Stomach smooth muscle (tissue), 2 donors: ENCODE results near the gene HMGN4.
"Not testable (repeated sequence)": the region's sequence is repeated elsewhere in the genome, so short reads cannot be mapped to it uniquely, and the experiment has no call there.

Source experiments
- H3K27ac ChIP-seq: one replicate; pipeline ENCODE4 v1.7.0; 2013; ENCODE audit warnings: mild to moderate bottlenecking, low read length, inconsistent platforms
- H3K27me3 ChIP-seq, 2 donors: one replicate each; pipeline ENCODE4 v1.7.0; 2013; ENCODE audit warnings: low read length in 2 of 2; ENCODE audit not compliant: insufficient read depth in 2 of 2, control insufficient read depth in 1 of 2
- H3K36me3 ChIP-seq, 2 donors: one replicate each; pipeline ENCODE4 v1.7.0; 2013; ENCODE audit warnings: low read length in 2 of 2; ENCODE audit not compliant: control insufficient read depth in 2 of 2, insufficient read depth in 2 of 2
- H3K4me1 ChIP-seq: one replicate; pipeline ENCODE4 v1.7.0; 2013; ENCODE audit warnings: low read length; ENCODE audit not compliant: control insufficient read depth, insufficient read depth
- H3K4me3 ChIP-seq, 2 donors: one replicate each; pipeline ENCODE4 v1.7.0; 2013; ENCODE audit warnings: low read length in 2 of 2
- H3K9ac ChIP-seq, 2 donors: one replicate each; pipeline ENCODE4 v1.7.0; 2013; ENCODE audit warnings: low read length in 2 of 2, mild to moderate bottlenecking in 1 of 2
- H3K9me3 ChIP-seq, 2 donors: one replicate each; pipeline ENCODE4 v1.7.0; 2013; ENCODE audit warnings: low read length in 2 of 2; ENCODE audit not compliant: control insufficient read depth in 2 of 2
- donor health status: healthy.
- donor health status: Pancreatic carcinoma.

HMGN4 gene

DNA sequence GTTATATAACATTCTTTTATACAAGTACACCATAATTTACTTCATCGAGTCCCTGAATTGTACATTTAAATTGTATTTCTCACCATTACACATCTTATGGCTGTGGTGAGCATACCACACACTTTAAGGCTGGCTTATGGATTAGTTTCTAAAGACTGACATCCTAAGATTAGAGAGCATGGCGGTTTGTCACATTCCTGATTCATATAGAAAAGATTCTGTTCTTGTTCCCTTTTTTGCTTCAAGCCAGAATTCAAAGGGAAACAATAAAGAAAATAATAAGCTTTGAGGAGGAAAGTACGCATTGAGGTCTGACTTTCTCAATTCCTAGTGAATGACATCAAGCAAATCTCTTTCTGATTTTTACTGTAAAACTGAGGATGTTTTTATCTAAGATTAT is 35.5 kb upstream of the HMGN4 start:
- H3K36me3 ChIP-seq = no peaks in the 10 kb centered on the region
- H3K27me3 ChIP-seq = peaks cover 11 to 18% of the 10 kb centered on the region in 2 donors
- no peaks in the 10 kb centered on the region for H3K9me3 ChIP-seq
- H3K9ac ChIP-seq = no peak overlapping the region
- no peak overlapping the region for H3K4me3 ChIP-seq
- H3K27ac ChIP-seq = no peak overlapping the region
- peaks cover 7% of the 10 kb centered on the region for H3K4me1 ChIP-seq

DNA sequence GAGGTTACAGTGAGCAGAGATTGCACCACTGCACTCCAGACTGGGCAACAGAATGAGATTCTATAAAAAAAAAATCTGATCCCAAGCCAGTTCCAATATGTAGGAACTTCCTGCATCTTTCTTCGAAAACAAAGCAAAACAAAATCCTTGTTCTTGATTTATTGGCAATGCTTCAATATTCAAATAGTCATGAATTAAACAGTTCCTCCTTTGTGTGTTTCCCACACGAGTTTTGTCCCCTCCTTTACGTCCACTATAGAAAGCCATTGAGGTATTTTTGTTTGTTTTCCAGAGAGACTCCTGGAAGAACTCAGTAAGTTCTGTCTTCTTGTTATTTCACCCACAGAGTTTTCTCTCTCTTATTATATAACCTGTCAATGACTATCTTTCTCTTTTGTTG is 30.5 kb upstream of the HMGN4 start:
- Histone ChIP-seq H3K4me1 (no peaks in the 10 kb centered on the region), H3K27me3 (peaks cover 0 to 3% of the 10 kb centered on the region in 2 donors), H3K36me3 (no peaks in the 10 kb centered on the region), H3K9me3 (no peaks in the 10 kb centered on the region), H3K4me3 (no peak overlapping the region), H3K27ac (no peak overlapping the region), H3K9ac (no peak overlapping the region)

DNA sequence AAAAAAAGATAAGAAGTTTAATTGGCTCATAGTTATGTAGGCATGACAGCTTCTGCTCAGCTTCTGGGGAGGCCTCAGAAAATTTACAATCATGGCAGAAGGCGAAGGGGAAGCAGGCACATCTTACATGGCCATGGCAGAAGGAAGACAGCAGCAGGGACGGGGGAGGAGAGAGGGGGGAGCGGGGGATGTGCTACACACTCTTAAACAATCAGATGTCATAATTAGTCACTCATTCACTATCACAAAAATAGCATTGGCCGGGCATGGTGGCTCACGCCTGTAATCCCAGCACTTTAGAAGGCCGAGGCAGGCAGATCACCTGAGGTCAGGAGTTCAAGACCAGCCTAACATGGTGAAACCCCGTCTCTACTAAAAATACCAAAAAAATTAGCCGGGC is 27.1 kb upstream of the HMGN4 start:
- not testable (repeated sequence) for H3K27ac ChIP-seq, H3K4me1 ChIP-seq, H3K9me3 ChIP-seq, H3K36me3 ChIP-seq, H3K9ac ChIP-seq, H3K27me3 ChIP-seq, H3K4me3 ChIP-seq

DNA sequence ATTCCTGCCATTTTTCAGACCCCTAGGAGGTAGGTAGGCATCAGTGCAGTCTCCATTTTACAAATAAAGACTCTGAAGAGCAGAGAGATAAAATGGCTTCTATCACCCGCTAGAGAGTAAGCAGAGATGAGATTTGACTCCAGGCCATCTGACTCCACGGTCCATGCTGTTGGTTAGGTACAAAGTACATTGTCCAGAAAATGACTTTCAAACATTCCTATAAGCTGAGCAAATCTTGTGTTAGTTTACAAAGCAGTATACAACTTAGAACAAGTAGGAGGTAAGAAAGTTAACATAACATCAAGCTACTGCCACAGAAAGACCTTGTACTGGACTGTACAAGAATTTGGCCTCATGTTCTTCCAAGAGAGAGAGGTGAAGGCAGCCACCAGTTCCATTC is 23.2 kb upstream of the HMGN4 start:
- no peak overlapping the region for H3K9ac ChIP-seq
- no peaks in the 10 kb centered on the region for H3K4me1 ChIP-seq
- H3K9me3 ChIP-seq = no peaks in the 10 kb centered on the region
- H3K4me3 ChIP-seq = no peak overlapping the region
- H3K27ac ChIP-seq = no peak overlapping the region
- no peaks in the 10 kb centered on the region for H3K27me3 ChIP-seq
- H3K36me3 ChIP-seq = no peaks in the 10 kb centered on the region

DNA sequence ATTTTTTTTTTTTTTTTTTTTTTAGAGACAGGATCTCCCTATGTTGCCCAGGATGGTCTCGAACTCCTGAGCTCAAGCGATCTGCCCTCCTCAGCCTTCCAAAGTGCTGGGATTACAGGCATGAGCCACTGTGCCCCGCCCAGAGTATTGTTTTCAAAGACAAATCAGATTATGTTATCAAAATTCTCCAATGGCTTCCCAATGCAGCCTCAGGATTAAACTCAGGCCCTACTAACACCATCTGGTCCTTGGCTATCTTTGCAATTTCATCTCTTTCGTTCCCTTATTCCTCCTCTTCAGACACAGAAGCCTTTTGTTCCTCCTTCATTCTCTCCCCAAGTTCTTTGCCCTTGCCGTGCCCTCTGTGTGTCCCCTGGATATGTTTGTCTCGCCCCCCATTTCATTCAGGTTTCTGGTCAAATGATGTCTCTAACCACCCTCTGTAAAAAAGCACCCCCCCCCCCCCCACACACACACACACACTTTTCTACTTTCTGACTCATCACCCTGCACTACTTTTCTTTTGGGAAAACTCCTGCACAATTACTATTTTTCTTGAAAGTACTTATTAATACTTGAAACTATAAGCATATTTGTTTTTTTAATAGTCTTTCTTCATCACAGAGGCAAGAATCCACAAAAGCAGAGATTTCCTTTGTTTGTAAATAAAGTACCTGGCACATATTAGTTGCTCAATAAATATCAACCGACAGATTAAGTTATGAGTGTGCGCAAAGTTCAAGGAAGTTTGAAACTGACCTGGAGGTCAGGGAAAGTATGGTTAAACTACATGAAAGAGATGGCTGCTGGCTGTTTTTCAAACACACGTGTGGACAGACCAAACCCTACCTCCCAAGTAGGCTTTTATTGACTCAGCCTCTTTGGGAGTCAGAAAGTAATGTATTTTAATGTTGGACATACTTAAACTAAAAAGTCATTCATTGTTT is 21.4 kb upstream of the HMGN4 start:
- H3K9me3 ChIP-seq = no peaks in the 10 kb centered on the region
- no peaks in the 10 kb centered on the region for H3K36me3 ChIP-seq
- no peaks in the 10 kb centered on the region for H3K27me3 ChIP-seq
- no peak overlapping the region for H3K9ac ChIP-seq
- H3K4me3 ChIP-seq = no peak overlapping the region
- H3K27ac ChIP-seq = no peak overlapping the region
- H3K4me1 ChIP-seq = no peaks in the 10 kb centered on the region

DNA sequence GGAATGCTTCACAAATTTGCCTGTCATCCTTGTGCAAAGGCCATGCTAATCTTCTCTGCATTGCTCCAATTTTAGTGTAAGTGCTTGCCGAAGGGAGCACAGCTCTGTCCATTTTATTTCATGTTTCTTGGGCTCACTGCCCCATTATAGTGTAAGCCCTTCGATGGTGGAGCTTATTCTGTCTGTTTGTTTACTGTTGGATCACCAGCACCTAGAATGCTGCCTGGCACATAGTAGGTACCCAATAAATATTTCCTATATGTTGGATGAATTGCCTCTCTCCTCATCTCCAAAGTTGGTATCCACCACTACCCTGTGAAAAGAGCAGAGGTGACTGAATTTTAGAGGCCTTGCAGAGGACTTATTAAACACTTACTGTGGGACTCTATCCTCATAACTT is 18.8 kb upstream of the HMGN4 start:
- Histone ChIP-seq H3K36me3 (no peaks in the 10 kb centered on the region), H3K4me1 (peaks cover 6% of the 10 kb centered on the region), H3K4me3 (no peak overlapping the region), H3K27ac (no peak overlapping the region), H3K27me3 (no peaks in the 10 kb centered on the region), H3K9me3 (no peaks in the 10 kb centered on the region), H3K9ac (no peak overlapping the region)

DNA sequence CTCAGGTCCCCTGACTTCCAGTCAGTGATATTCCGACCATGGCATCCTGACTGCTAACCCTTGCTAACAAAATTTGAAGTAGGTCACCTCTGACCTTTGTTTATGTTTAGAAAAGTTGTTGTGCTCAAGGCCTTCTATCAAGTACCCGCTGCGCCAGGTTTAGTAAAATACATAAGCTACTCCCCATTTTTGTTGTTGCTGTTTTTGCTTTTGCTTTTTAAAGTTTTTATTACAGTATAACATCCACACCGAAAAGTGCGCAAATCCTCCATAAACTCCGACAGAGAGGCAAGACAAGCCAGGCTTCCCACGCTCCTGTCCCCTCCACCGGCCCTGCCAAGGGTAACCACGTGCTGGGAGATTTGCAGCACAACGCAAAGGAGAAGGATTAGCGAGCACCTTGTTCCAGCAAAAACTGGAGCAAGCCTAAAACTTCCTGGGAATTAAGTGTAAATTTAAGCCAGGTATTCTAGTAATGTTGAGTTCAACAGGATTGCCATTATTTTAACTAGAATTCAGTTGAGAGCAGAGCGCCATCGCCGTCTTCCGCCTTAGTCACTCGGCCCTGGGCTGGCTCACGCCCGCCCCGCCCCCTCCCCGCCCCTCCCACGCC is 17.8 kb upstream of the HMGN4 start:
- H3K27ac ChIP-seq = peak overlapping the region; percentile 77
- no peaks in the 10 kb centered on the region for H3K36me3 ChIP-seq
- peaks cover 6% of the 10 kb centered on the region for H3K4me1 ChIP-seq
- no peaks in the 10 kb centered on the region for H3K9me3 ChIP-seq
- no peaks in the 10 kb centered on the region for H3K27me3 ChIP-seq
- H3K9ac ChIP-seq = peak overlapping the region; percentile 63 to 74
- H3K4me3 ChIP-seq = peak overlapping the region; percentile 74 to 79

DNA sequence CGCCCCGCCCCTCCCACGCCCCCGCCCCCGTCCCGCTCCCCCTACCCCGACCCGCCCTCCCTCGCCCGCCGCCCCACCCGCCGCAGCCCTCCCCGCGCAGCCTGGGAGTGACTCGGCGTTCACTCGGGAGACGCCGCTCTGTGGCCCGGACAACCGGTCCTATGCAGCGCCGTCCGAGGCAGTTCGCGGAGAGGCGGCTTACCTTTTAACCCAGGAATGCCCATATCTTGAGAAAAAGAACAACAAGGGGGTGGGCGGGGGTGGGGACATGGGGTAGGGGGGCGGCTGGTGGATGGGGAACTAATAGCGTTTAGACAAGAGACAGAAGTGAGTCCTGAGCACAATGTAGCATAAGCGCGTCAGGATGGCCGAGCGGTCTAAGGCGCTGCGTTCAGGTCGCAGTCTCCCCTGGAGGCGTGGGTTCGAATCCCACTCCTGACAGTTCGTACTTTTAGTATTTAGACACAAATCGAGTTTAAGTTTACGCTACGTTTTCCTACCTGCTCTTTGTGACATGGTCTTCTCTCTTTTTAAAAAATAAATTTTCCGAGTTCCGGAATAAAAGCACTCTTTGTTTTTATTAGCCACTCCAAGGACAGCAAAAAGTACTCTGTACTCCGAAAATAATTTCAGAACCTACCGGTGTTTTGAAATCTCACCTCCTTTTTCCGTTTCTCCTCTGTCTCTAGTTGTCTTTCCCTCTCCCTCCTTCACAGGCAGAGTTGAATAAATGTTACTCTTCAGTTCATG is 17.1 kb upstream of the HMGN4 start:
- H3K4me1 ChIP-seq = peaks cover 6% of the 10 kb centered on the region
- no peaks in the 10 kb centered on the region for H3K36me3 ChIP-seq
- H3K9me3 ChIP-seq = no peaks in the 10 kb centered on the region
- H3K27ac ChIP-seq = peak overlapping the region; percentile 95
- H3K9ac ChIP-seq = peak overlapping the region; percentile 84 to 92
- peak overlapping the region; percentile 76 to 79 for H3K4me3 ChIP-seq
- H3K27me3 ChIP-seq = no peaks in the 10 kb centered on the region

DNA sequence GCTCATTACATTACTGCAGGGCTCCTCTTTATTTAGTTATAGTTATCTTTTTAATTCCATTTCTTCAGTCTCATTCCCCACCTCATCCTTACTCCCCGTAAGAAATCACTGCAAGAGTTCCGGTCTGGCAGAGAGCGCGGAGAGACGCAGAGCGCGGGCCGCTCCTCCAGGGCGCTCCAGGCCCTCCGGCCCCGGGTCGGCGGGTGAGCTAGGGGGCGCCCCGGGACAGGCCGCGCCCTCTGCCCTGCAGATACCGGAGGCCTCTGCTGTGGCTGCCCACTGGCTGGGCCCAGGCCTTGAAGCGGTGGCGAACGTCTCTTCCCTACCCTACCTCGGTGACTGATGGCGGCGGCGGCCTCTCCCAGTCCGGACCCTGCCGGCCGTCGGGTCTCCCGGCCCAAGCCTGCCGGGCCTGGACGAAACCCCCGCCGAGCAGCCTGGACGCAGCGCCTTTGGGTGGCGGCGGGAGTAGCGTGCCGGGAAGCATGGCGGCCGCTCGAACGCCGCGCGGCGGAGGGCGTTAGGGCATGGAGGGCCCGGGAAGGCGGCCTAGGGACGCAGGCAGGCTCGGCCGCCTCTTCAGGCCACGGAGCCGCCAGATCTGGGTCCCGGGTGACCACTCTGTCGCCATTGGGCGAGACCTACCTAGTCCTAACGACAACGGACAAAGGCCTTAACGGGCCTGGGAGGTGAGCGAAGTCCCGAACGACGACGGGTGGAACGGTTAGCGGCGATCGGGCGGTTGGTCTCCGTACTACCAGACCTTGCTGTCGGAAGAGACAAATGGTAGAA is 16.4 kb upstream of the HMGN4 start:
- Histone ChIP-seq H3K4me1 (peaks cover 6% of the 10 kb centered on the region), H3K9ac (peak overlapping the region; percentile 84 to 92), H3K4me3 (peak overlapping the region; percentile 76 to 79), H3K36me3 (no peaks in the 10 kb centered on the region), H3K27ac (peak overlapping the region; percentile 95), H3K27me3 (no peaks in the 10 kb centered on the region), H3K9me3 (no peaks in the 10 kb centered on the region)

DNA sequence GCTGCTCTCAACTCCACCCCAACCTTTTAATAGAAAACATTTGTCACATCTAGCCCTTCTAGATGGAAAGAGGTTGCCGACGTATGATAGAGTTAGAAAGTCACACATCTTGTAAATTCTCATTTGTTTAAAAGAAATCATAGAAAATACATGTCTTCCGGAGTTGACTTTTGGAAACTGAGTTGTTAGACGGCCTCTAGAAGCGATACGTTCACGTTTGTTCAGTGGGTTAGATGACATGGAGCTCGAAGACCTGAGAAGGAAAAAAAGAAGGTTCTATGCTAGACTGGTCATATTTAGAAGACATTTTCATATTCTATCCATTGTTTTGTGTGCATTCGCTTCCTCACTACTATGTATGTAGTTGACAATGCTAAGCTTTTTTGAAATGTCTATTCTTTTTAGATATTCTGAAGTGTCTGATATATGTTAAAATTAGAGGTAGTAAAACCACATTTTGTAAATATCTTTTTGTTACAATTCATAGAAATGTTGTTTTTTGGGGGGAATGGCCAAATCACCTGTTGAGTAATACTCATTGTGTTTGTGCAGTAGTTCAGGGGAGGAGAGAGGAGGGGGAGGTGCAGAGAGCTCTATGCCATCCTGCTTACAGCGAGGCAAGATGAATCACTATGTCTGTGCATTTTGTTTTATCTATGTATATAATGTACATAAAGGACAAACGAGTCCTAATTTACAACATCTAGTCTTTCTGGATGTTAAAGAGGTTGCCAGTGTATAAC is 15.5 kb upstream of the HMGN4 start:
- not testable (repeated sequence) for H3K36me3 ChIP-seq, H3K27me3 ChIP-seq, H3K9me3 ChIP-seq, H3K4me1 ChIP-seq
- peak overlapping the region; percentile 76 to 79 for H3K4me3 ChIP-seq
- H3K9ac ChIP-seq = peak overlapping the region in 1 of 2 donors; percentile 84
- H3K27ac ChIP-seq = peak overlapping the region; percentile 95
